Measurements from ENCODE around the gene SULT4A1. TPM values are rescaled to one million over a fixed set of nuclear protein-coding genes. Genes with fewer than 3 reads are reported as not detected.

Gene SULT4A1
- total RNA-seq, 1 donor from 2014 or later, result not detected

GRCh38 chr22:43839781-43840180, 22.5 kb downstream of the SULT4A1 start:
- no peaks in the 10 kb centered on the region for H3K9me3 Mint-ChIP-seq
- peaks cover 5% of the 10 kb centered on the region for H3K27me3 Mint-ChIP-seq
- no peak overlapping the region for H3K4me3 Mint-ChIP-seq
- intact Hi-C loops (cut with micrococcal nuclease), result no loop called here
- H3K4me1 Mint-ChIP-seq, result no peaks in the 10 kb centered on the region
- H3K27ac Mint-ChIP-seq, result no peak overlapping the region
- H3K36me3 Mint-ChIP-seq (ENCODE audit: low read depth), result no peaks in the 10 kb centered on the region
- no peak for DNase-seq

- Mint-ChIP-seq H3K4me1 (no peaks in the 10 kb centered on the region), H3K27me3 (peaks cover 5% of the 10 kb centered on the region), H3K27ac (no peak overlapping the region), H3K9me3 (no peaks in the 10 kb centered on the region), H3K36me3 (ENCODE audit: low read depth) (no peaks in the 10 kb centered on the region), H3K4me3 (no peak overlapping the region)
- intact Hi-C loops (cut with micrococcal nuclease), result no loop called here
- DNase-seq, result no peak
Observed at GRCh38 chr22:43838571-43839307, 23.6 kb downstream of the SULT4A1 start.

- Mint-ChIP-seq H3K4me1 (no peaks in the 10 kb centered on the region), H3K9me3 (no peaks in the 10 kb centered on the region), H3K4me3 (no peak overlapping the region), H3K27me3 (peaks cover 5% of the 10 kb centered on the region), H3K27ac (no peak overlapping the region), H3K36me3 (ENCODE audit: low read depth) (no peaks in the 10 kb centered on the region)
- intact Hi-C loops (cut with micrococcal nuclease), result no loop called here
- DNase-seq, result no peak
Observed at GRCh38 chr22:43838161-43838560, 24.2 kb downstream of the SULT4A1 start.

GRCh38 chr22:43837666-43838065, 24.6 kb downstream of the SULT4A1 start:
- H3K9me3 Mint-ChIP-seq, result no peaks in the 10 kb centered on the region
- no peaks in the 10 kb centered on the region for H3K36me3 Mint-ChIP-seq (ENCODE audit: low read depth)
- H3K4me1 Mint-ChIP-seq, result no peaks in the 10 kb centered on the region
- intact Hi-C loops (cut with micrococcal nuclease), result no loop called here
- no peak overlapping the region for H3K4me3 Mint-ChIP-seq
- no peak for DNase-seq
- H3K27ac Mint-ChIP-seq, result no peak overlapping the region
- H3K27me3 Mint-ChIP-seq, result peaks cover 5% of the 10 kb centered on the region

GRCh38 chr22:43835736-43836135, 26.6 kb downstream of the SULT4A1 start:
- Mint-ChIP-seq H3K27ac (no peak overlapping the region), H3K27me3 (peaks cover 5% of the 10 kb centered on the region), H3K4me3 (no peak overlapping the region), H3K9me3 (no peaks in the 10 kb centered on the region), H3K36me3 (ENCODE audit: low read depth) (no peaks in the 10 kb centered on the region), H3K4me1 (no peaks in the 10 kb centered on the region)
- no peak for DNase-seq
- intact Hi-C loops (cut with micrococcal nuclease), result no loop called here

GRCh38 chr22:43835166-43835565, 27.1 kb downstream of the SULT4A1 start:
- Mint-ChIP-seq H3K4me1 (no peaks in the 10 kb centered on the region), H3K36me3 (ENCODE audit: low read depth) (no peaks in the 10 kb centered on the region), H3K9me3 (no peaks in the 10 kb centered on the region), H3K27ac (no peak overlapping the region), H3K4me3 (no peak overlapping the region), H3K27me3 (peaks cover 5% of the 10 kb centered on the region)
- DNase-seq, result no peak
- intact Hi-C loops (cut with micrococcal nuclease), result no loop called here

- DNase-seq, result no peak
- H3K4me1 Mint-ChIP-seq, result no peaks in the 10 kb centered on the region
- no peaks in the 10 kb centered on the region for H3K36me3 Mint-ChIP-seq (ENCODE audit: low read depth)
- intact Hi-C loops (cut with micrococcal nuclease), result no loop called here
- H3K27me3 Mint-ChIP-seq, result peaks cover 5% of the 10 kb centered on the region
- H3K27ac Mint-ChIP-seq, result no peak overlapping the region
- H3K9me3 Mint-ChIP-seq, result no peaks in the 10 kb centered on the region
- no peak overlapping the region for H3K4me3 Mint-ChIP-seq
Observed at GRCh38 chr22:43833286-43834240, 28.8 kb downstream of the SULT4A1 start.

- Mint-ChIP-seq H3K4me1 (no peaks in the 10 kb centered on the region), H3K4me3 (no peak overlapping the region), H3K9me3 (no peaks in the 10 kb centered on the region), H3K27ac (no peak overlapping the region), H3K36me3 (ENCODE audit: low read depth) (no peaks in the 10 kb centered on the region), H3K27me3 (peaks cover 5% of the 10 kb centered on the region)
- no peak for DNase-seq
- intact Hi-C loops (cut with micrococcal nuclease), result no loop called here
Observed at GRCh38 chr22:43832393-43833265, 29.7 kb downstream of the SULT4A1 start.

GRCh38 chr22:43831561-43832392, 30.5 kb downstream of the SULT4A1 start:
- H3K36me3 Mint-ChIP-seq (ENCODE audit: low read depth), result no peaks in the 10 kb centered on the region
- DNase-seq, result no peak
- no peak overlapping the region for H3K27ac Mint-ChIP-seq
- H3K27me3 Mint-ChIP-seq, result peaks cover 5% of the 10 kb centered on the region
- no peaks in the 10 kb centered on the region for H3K9me3 Mint-ChIP-seq
- no peaks in the 10 kb centered on the region for H3K4me1 Mint-ChIP-seq
- intact Hi-C loops (cut with micrococcal nuclease), result no loop called here
- H3K4me3 Mint-ChIP-seq, result no peak overlapping the region

GRCh38 chr22:43830931-43831560, 31.3 kb downstream of the SULT4A1 start:
- no peaks in the 10 kb centered on the region for H3K4me1 Mint-ChIP-seq
- no peak overlapping the region for H3K4me3 Mint-ChIP-seq
- H3K9me3 Mint-ChIP-seq, result no peaks in the 10 kb centered on the region
- intact Hi-C loops (cut with micrococcal nuclease), result no loop called here
- H3K27me3 Mint-ChIP-seq, result peaks cover 5% of the 10 kb centered on the region
- no peak overlapping the region for H3K27ac Mint-ChIP-seq
- H3K36me3 Mint-ChIP-seq (ENCODE audit: low read depth), result no peaks in the 10 kb centered on the region
- no peak for DNase-seq

GRCh38 chr22:43829904-43830851, 32.1 kb downstream of the SULT4A1 start:
- H3K27me3 Mint-ChIP-seq, result peaks cover 1% of the 10 kb centered on the region
- intact Hi-C loops (cut with micrococcal nuclease), result no loop called here
- DNase-seq, result no peak
- H3K4me1 Mint-ChIP-seq, result no peaks in the 10 kb centered on the region
- no peaks in the 10 kb centered on the region for H3K9me3 Mint-ChIP-seq
- H3K4me3 Mint-ChIP-seq, result no peak overlapping the region
- H3K36me3 Mint-ChIP-seq (ENCODE audit: low read depth), result no peaks in the 10 kb centered on the region
- no peak overlapping the region for H3K27ac Mint-ChIP-seq
